HG03460 (cell line): ENCODE measurements around the gene TAOK3.
"Not testable (repeated sequence)": the region's sequence is repeated elsewhere in the genome, so short reads cannot be mapped to it uniquely, and the experiment has no call there.

Experiments
- ATAC-seq: cut with Tn5 transposase; IDR thresholded peaks from one replicate; pipeline ENCODE4 v1.9.1; 2021; ENCODE audit not compliant: unreplicated experiment

Gene TAOK3

GRCh38 chr12:118374126-118374725 is 1.5 kb upstream of the TAOK3 start:
- no peak for ATAC-seq

- ATAC-seq: no peak
These were observed 909 bp upstream of the TAOK3 start for GRCh38 chr12:118373616-118374015.

GRCh38 chr12:118371321-118372282 is 1.1 kb downstream of the TAOK3 start:
- ATAC-seq: no peak

GRCh38 chr12:118370601-118371000 is 2.1 kb downstream of the TAOK3 start:
- ATAC-seq: no peak

- no peak for ATAC-seq
These were observed 3.9 kb downstream of the TAOK3 start for GRCh38 chr12:118368821-118369220.

GRCh38 chr12:118361889-118362288 is 10.8 kb downstream of the TAOK3 start:
- no peak for ATAC-seq

GRCh38 chr12:118361092-118361404 is 11.7 kb downstream of the TAOK3 start:
- ATAC-seq: no peak

DNA sequence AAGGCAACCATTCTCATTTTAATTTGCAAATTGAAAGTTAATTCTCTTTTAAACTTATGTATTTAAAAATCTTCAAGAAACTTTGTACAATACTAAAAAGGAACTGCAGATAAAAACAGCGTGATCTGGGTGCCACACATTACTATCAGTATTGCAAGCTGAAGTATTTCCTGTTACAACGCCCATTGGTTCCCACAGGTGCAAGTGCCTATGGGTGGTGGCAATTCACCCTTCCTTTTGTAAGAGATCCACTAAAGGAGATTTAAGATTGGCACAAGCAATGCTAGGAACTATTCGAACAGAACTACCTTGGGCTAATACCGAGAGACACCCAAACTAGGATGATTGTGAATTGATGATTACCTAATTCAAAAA is 13.2 kb downstream of the TAOK3 start:
- no peak for ATAC-seq

- no peak for ATAC-seq
These were observed 13.8 kb downstream of the TAOK3 start for GRCh38 chr12:118358612-118359540.

- ATAC-seq: no peak
These were observed 14.7 kb downstream of the TAOK3 start for GRCh38 chr12:118358008-118358359.

DNA sequence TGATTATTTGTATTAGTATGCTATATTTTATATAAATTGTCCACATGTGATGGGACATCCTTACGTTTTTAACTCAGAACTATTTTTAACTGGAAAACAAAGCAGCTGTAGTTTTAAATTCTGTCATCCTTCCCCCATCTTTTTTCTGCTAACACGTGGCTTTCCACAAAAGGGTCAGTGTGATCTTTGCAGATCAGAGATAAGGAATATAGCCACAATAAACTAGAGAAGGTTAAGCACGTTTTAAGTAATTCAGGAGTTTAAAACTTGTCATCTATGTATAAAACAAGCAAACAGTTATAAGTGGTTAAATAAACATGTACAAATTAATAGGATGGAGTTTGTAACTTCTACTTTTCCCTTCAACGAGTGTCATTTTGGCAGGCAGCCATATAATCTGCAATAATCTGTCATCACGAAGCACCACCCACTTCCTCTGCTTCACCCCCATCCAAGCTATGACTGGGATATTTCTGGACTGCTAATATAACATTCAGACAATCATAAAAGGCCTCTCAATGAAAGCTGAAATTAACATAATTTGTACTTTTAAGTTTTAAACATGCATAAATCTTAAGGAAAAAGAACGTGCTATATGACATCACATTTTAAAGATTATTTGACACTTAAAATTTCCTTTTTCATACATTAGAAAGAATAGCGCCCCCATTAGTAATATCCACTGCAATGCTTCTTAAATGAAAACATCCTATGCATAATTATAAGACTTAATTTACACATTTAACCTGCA is 15.3 kb downstream of the TAOK3 start:
- peak; percentile 49 for ATAC-seq

- ATAC-seq: peak; percentile 18
These were observed 15.9 kb downstream of the TAOK3 start for GRCh38 chr12:118356809-118357256.

GRCh38 chr12:118355843-118356242 is 16.9 kb downstream of the TAOK3 start:
- no peak for ATAC-seq

- ATAC-seq: no peak
These were observed 17.8 kb downstream of the TAOK3 start for GRCh38 chr12:118354903-118355302.

DNA sequence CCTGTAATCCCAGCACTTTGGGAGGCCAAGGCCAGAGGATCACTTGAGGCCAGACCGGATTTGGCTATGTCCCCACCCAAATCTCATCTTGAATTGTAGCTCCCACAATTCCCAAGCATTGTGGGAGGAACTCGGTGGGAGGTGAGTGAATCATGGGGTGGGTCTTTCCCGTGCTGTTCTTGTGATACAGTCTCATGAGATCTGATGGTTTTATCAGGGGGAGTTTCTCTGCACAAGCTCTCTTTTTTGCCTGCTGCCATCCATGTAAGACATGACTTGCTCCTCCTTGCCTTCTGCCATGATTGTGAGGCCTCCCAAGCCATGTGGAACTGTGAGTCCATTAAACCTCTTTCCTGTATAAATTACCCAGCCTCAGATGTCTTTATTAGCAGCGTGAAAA is 18.2 kb downstream of the TAOK3 start:
- not testable (repeated sequence) for ATAC-seq

DNA sequence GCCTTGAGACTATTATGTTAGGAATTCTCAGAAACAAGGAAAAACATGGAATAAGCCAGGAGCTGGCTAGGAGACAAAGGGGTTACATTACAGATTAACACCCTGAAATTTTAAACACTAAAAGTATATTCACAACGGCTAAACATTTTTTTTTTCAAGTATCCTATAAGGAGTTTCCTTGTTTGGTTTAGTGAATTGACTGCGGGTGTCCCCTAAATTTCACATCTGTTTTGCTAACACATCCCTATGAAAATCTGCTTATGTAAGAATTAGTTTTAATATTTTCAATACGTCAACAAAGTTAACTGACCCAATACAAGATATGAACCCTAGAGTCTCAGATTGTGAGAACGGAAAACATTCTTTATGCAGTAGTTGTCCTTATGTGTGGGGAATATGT is 19.0 kb downstream of the TAOK3 start:
- ATAC-seq: no peak

DNA sequence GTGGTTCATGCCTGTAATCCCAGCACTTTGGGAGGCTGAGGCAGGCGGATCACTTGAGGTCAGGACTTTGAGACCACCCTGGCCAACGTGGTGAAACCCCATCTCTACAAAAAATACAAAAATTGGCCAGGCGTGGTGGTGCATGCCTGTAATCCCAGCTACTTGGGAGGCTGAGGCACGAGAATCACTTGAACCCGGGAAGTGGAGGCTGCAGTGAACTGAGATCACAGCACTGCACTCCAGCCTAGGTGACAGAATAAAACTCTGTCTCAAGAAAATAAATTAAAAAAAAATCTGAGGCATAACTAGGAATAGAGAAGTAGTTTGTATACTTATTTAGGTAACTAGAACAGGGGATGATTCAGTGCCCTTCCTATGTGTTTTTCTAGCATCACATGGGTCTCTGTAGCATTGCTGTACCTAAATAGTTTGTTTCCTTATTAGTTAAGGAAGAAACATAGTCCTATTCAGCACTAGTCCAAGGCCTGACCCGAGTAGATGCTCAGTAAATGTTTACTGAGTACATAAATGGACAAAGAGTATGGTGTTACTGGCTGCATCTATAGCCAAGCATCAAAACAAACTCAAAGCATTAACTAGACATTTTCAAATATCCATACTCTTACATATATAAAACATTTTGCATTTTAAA is 21.7 kb downstream of the TAOK3 start:
- no peak for ATAC-seq

- no peak for ATAC-seq
These were observed 24.8 kb downstream of the TAOK3 start for GRCh38 chr12:118347916-118348315.

GRCh38 chr12:118346895-118347294 is 25.8 kb downstream of the TAOK3 start:
- peak; percentile 78 for ATAC-seq

GRCh38 chr12:118345355-118345754 is 27.4 kb downstream of the TAOK3 start:
- no peak for ATAC-seq
